A549 (cell line): Measurements from ENCODE around the gene UBE3B. TPM values are rescaled to one million over a fixed set of nuclear protein-coding genes. Genes with fewer than 3 reads are reported as not detected.

Experiments used
- ATAC-seq, 2 experiments: fragments of 200-7000 bp in 1 of 2; fragments of >200 bp in 1 of 2; cut with Nextera tagmentation in 1 of 2; cut with Tn5 transposase in 1 of 2; 3 replicates each; pipeline versions ENCODE4 v1.8.0 to v1.9.1; 2018 to 2020; ENCODE audit warnings: mild to moderate bottlenecking in 1 of 2, moderate library complexity in 1 of 2
- CTCF ChIA-PET: fragments of 300-600 bp; sonication (Branson Sonifier 250); formaldehyde crosslinking; extraction: SDS; loops from one replicate; lab custom pipeline; 2021; ENCODE audit warnings: antibody characterized with exemption, inconsistent platforms; lab: Yijun Ruan, JAX
- POLR2A ChIA-PET: fragments of 350-600 bp; formaldehyde crosslinking; extraction: SDS; loops from one replicate; lab custom pipeline; 2021; ENCODE audit warnings: antibody characterized with exemption, inconsistent platforms; lab: Yijun Ruan, JAX
- DNase-seq, 2 experiments: peaks; one replicate each; pipeline versions ENCODE4 v3.0.0 to v3.0.0-alpha.2; 2011 to 2016; ENCODE audit warnings: low read depth in 1 of 2, low spot score in 1 of 2
- FAIRE-seq: peaks from 2 replicates; lab custom pipeline; 2011; peaks lifted over from hg19 to GRCh38; lab: Jason Lieb, UNC
- H3K27ac ChIP-seq, 2 experiments: fragments of >200 bp; sonication (Bioruptor Twin); formaldehyde crosslinking; 3 replicates each; pipeline ENCODE4 v1.5.1; 2016 to 2017
- H3K4me1 ChIP-seq: fragments of >200 bp; sonication (Bioruptor Twin); formaldehyde crosslinking; 3 replicates; pipeline ENCODE4 v1.6.1; 2016
- H3K4me2 ChIP-seq: fragments of >200 bp; sonication (Bioruptor Twin); formaldehyde crosslinking; 3 replicates; pipeline ENCODE4 v1.6.1; 2016
- H3K4me3 ChIP-seq: fragments of >200 bp; sonication (Bioruptor Twin); formaldehyde crosslinking; 3 replicates; pipeline ENCODE4 v1.5.1; 2016
- H3K9me3 ChIP-seq: fragments of >200 bp; sonication (Bioruptor Twin); formaldehyde crosslinking; 3 replicates; pipeline ENCODE4 v1.6.1; 2016
- BHLHE40 ChIP-seq: IDR thresholded peaks from 2 replicates; pipeline ENCODE4 v1.6.1; 2012; ENCODE audit warnings: low read depth, low read length, inconsistent platforms
- CBX2 ChIP-seq: fragments of 200-600 bp; sonication (generic); IDR thresholded peaks from 2 replicates; pipeline ENCODE4 v1.6.1; 2016; ENCODE audit warnings: low read depth, mild to moderate bottlenecking, borderline replicate concordance
- CBX8 ChIP-seq: fragments of 200-600 bp; sonication (generic); IDR thresholded peaks from 2 replicates; pipeline ENCODE4 v1.6.1; 2016
- CEBPB ChIP-seq, 2 experiments: fragments of >200 bp in 1 of 2; sonication (Bioruptor Twin) in 1 of 2; formaldehyde crosslinking in 1 of 2; IDR thresholded peaks; 2 replicates each; pipeline ENCODE4 v1.6.1; 2012 to 2016
- EHF ChIP-seq: fragments of 250-450 bp; sonication (Bioruptor Pico); IDR thresholded peaks from 2 replicates; pipeline ENCODE4 v1.5.0; 2020; ENCODE audit warnings: mild to moderate bottlenecking
- FOSB ChIP-seq: fragments of 250-450 bp; sonication (Bioruptor Pico); IDR thresholded peaks from 2 replicates; pipeline ENCODE4 v1.5.0; 2020; ENCODE audit warnings: mild to moderate bottlenecking, moderate library complexity
- FOSL2 ChIP-seq, 2 experiments: fragments of 450-650 bp in 1 of 2; fragments of >200 bp in 1 of 2; sonication (Bioruptor Twin) in 1 of 2; formaldehyde crosslinking; IDR thresholded peaks; 2 replicates each; pipeline versions ENCODE4 v1.5.0 to v1.6.1; 2016 to 2020; ENCODE audit warnings: mild to moderate bottlenecking in 1 of 2, moderate library complexity in 1 of 2
- HDAC2 ChIP-seq: fragments of 200-600 bp; sonication (generic); IDR thresholded peaks from 2 replicates; pipeline ENCODE4 v1.6.1; 2016
- HOXA7 ChIP-seq: fragments of 250-450 bp; sonication (Bioruptor Pico); IDR thresholded peaks from 2 replicates; pipeline ENCODE4 v1.5.0; 2020; ENCODE audit warnings: mild to moderate bottlenecking, moderate library complexity
- HOXB5 ChIP-seq: fragments of 250-450 bp; sonication (Bioruptor Pico); IDR thresholded peaks from 2 replicates; pipeline ENCODE4 v1.5.0; 2020; ENCODE audit warnings: mild to moderate bottlenecking, moderate library complexity
- JUNB ChIP-seq: fragments of >200 bp; sonication (Bioruptor Twin); formaldehyde crosslinking; IDR thresholded peaks from 2 replicates; pipeline ENCODE4 v1.6.1; 2016
- KDM1A ChIP-seq: fragments of 200-600 bp; sonication (generic); IDR thresholded peaks from 2 replicates; pipeline ENCODE4 v1.6.1; 2016; ENCODE audit warnings: low read depth, mild to moderate bottlenecking
- MAZ ChIP-seq: fragments of 150-350 bp; IDR thresholded peaks from 2 replicates; pipeline ENCODE4 v1.6.1; 2014; ENCODE audit warnings: antibody characterized with exemption, low read depth, low read length, borderline replicate concordance
- MYC ChIP-seq: IDR thresholded peaks from 2 replicates; pipeline ENCODE4 v1.6.1; 2012; ENCODE audit warnings: mild to moderate bottlenecking, inconsistent platforms, low read length, improper control_type of control experiment, borderline replicate concordance
- NFE2L2 ChIP-seq: fragments of 150-350 bp; conservative IDR thresholded peaks from 2 replicates; pipeline ENCODE4 v1.6.1; 2014; ENCODE audit warnings: low read length
- NR3C1 ChIP-seq: fragments of >200 bp; sonication (Bioruptor Twin); formaldehyde crosslinking; IDR thresholded peaks from 3 replicates; pipeline ENCODE4 v1.6.1; 2017
- RAD21 ChIP-seq, 2 experiments: fragments of >200 bp in 1 of 2; sonication (Bioruptor Twin) in 1 of 2; formaldehyde crosslinking in 1 of 2; IDR thresholded peaks in 1 of 2; conservative IDR thresholded peaks in 1 of 2; 2 replicates in 1 of 2; 3 replicates in 1 of 2; pipeline ENCODE4 v1.6.1; 2012 to 2018; ENCODE audit warnings: inconsistent platforms in 1 of 2
- RCOR1 ChIP-seq: fragments of 150-350 bp; IDR thresholded peaks from 2 replicates; pipeline ENCODE4 v1.6.1; 2014; ENCODE audit warnings: antibody characterized with exemption, low read length, low read depth
- SMC3 ChIP-seq: fragments of >200 bp; sonication (Bioruptor Twin); formaldehyde crosslinking; IDR thresholded peaks from 3 replicates; pipeline ENCODE4 v1.6.1; 2018; ENCODE audit warnings: inconsistent platforms
- SREBF2 ChIP-seq: fragments of 450-650 bp; IDR thresholded peaks from 2 replicates; pipeline ENCODE4 v1.6.1; 2014; ENCODE audit warnings: mild to moderate bottlenecking, moderate library complexity
- TFCP2L1 ChIP-seq: fragments of 250-450 bp; sonication (Bioruptor Pico); IDR thresholded peaks from 2 replicates; pipeline ENCODE4 v1.5.0; 2021; ENCODE audit warnings: mild to moderate bottlenecking
- TP53 ChIP-seq: fragments of 250-450 bp; sonication (Bioruptor Pico); IDR thresholded peaks from 2 replicates; pipeline ENCODE4 v1.5.0; 2021; ENCODE audit warnings: mild to moderate bottlenecking, moderate library complexity
- ZC3H11A ChIP-seq: fragments of 450-650 bp; IDR thresholded peaks from 2 replicates; pipeline ENCODE4 v1.6.1; 2014; ENCODE audit warnings: antibody characterized with exemption, mild to moderate bottlenecking
- WGBS: methylation state at CpG from one replicate; pipeline ENCODE4 v1.1.6; 2017; ENCODE audit errors: missing lambda C conversion rate; 5-methylcytosine and 5-hydroxymethylcytosine counted together
- polyA plus RNA-seq, 4 experiments: library from polyadenylated mRNA; depleted of rRNA in 3 of 4; stranded (reverse); fragments of >200 nt; fragmentation: RNase III in 1 of 4; extraction: RNeasy Plus Mini Kit Qiagen cat#74134 plus additional on column Dnase treatment in 1 of 4; gene quantifications; 2 replicates in 3 of 4; 3 replicates in 1 of 4; pipeline ENCODE4 v1.2.3, GENCODE V29; 2011 to 2017
- TF ChIP-seq, protein P1 (sequence below): fragments of 450-650 bp; IDR thresholded peaks from 2 replicates; pipeline ENCODE4 v1.6.1; 2014; ENCODE audit warnings: antibody characterized with exemption
- TF ChIP-seq, protein P2 (sequence below): fragments of >200 bp; sonication (Bioruptor Twin); formaldehyde crosslinking; IDR thresholded peaks from 3 replicates; pipeline ENCODE4 v1.6.1; 2016
- TF ChIP-seq, protein P3 (sequence below): fragments of >200 bp; sonication (Bioruptor Twin); formaldehyde crosslinking; IDR thresholded peaks from 3 replicates; pipeline ENCODE4 v1.5.1; 2016
- TF ChIP-seq, protein P4 (sequence below): fragments of >200 bp; sonication (Bioruptor Twin); formaldehyde crosslinking; IDR thresholded peaks from 2 replicates; pipeline ENCODE4 v1.6.1; 2016
- TF ChIP-seq, protein P5 (sequence below): fragments of 150-350 bp; IDR thresholded peaks from 2 replicates; pipeline ENCODE4 v1.6.1; 2014; ENCODE audit warnings: low read depth, mild to moderate bottlenecking, low read length

Gene UBE3B
- polyA plus RNA-seq, 2 of the 4 experiments (the other 2 are of a cell fraction): 14.0 to 38.0 TPM

DNA sequence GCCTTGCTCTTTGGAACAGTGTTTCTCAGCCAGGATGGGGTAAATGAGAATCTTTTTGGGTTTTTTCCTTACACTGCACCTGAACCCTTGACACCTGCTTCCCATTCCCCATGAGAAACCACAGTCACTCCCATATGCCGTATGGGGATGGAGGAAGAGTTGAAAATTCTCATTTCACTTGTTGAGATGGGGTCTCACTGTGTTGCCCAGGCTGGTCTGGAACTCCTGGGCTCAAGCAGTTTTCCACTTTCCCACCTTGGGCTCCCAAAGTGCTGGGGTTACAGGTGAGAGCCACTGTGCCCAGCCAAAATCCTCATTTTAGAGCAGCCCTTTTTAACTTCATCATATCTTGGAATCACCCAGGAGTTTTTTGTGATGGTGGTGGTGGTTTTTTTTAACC is 99.9 kb downstream of the UBE3B start:
- no peak overlapping the region for H3K27ac ChIP-seq
- H3K4me1 ChIP-seq: peaks cover 11% of the 10 kb centered on the region; the same call in 1 of the 3 replicates
- H3K4me2 ChIP-seq: no peak overlapping the region
- DNase-seq: no peak
- ChIA-PET CTCF (interaction anchor here (0.6 to 1.3 kb wide), 2 partner anchors 11 to 26 kb away, joined by 3 to 4 read pairs; no protein-coding TSS in a partner anchor), POLR2A (no interaction called here)
- no peaks in the 10 kb centered on the region for H3K9me3 ChIP-seq
- FAIRE-seq: no peak
- H3K4me3 ChIP-seq: no peak overlapping the region
- 94% methylated on average over 1 of the region's 1 CpG for WGBS
- ATAC-seq: no peak
- TF ChIP-seq RAD21 (conservative IDR thresholded peaks at IDR 0.05 in 1 of 2, IDR thresholded peaks at IDR 0.05 in 1 of 2) (no peak), TFCP2L1 (CRISPR knock-in tag) (no peak), SREBF2 (no peak), MYC (no peak), HOXB5 (CRISPR knock-in tag) (no peak), RCOR1 (no peak), MAZ (no peak), EHF (CRISPR knock-in tag) (no peak), JUNB (no peak), CEBPB (IDR thresholded peaks at IDR 0.05) (no peak)
- TF ChIP-seq, protein P1, sequence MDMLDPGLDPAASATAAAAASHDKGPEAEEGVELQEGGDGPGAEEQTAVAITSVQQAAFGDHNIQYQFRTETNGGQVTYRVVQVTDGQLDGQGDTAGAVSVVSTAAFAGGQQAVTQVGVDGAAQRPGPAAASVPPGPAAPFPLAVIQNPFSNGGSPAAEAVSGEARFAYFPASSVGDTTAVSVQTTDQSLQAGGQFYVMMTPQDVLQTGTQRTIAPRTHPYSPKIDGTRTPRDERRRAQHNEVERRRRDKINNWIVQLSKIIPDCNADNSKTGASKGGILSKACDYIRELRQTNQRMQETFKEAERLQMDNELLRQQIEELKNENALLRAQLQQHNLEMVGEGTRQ: no peak
- TF ChIP-seq, protein P2, sequence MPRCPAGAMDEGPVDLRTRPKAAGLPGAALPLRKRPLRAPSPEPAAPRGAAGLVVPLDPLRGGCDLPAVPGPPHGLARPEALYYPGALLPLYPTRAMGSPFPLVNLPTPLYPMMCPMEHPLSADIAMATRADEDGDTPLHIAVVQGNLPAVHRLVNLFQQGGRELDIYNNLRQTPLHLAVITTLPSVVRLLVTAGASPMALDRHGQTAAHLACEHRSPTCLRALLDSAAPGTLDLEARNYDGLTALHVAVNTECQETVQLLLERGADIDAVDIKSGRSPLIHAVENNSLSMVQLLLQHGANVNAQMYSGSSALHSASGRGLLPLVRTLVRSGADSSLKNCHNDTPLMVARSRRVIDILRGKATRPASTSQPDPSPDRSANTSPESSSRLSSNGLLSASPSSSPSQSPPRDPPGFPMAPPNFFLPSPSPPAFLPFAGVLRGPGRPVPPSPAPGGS: no peak

DNA sequence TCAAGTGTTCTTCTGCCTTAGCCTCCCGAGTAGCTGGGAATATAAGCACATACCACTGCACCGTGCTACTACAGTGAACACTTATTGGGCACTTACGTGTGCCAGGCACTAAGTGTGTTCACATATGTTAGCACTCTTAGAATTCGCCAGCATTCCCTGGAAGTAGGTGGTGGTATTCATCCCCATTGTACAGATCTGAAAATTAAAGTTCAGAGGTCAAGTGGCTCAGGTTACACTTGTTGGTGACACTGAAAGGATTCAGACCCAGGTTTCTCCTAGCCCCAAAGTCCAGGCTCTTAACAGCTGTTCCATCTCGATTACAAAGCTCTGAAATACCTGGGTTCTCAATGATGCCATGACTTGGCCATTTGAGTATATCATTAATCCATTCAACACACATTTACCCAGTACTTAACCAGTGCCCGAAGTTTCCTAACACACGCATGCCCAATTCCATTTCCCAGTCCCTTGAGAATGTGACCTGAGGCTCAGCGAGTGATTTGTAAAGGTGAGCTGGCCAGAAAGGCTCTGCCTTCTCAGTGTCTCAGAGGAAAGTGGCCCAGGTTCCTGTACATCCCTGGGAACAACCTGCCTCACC is 101.0 kb downstream of the UBE3B start:
- CTCF ChIA-PET: interaction anchor here (0.6 to 1.0 kb wide), 2 partner anchors 8 to 254 kb away, joined by 3 to 5 read pairs; no protein-coding TSS in a partner anchor
- Histone ChIP-seq H3K4me3 (no peak overlapping the region), H3K4me1 (peaks cover 6% of the 10 kb centered on the region; the same call in 1 of the 3 replicates), H3K27ac (no peak overlapping the region), H3K4me2 (no peak overlapping the region), H3K9me3 (no peaks in the 10 kb centered on the region)
- DNase-seq (no peak), FAIRE-seq (no peak), ATAC-seq (no peak)
- WGBS: 84% methylated on average over 8 of the region's 8 CpGs
- POLR2A ChIA-PET: no interaction called here
- TF ChIP-seq, protein P1: no peak
- TF ChIP-seq NR3C1 (no peak), CBX8 (no peak)

DNA sequence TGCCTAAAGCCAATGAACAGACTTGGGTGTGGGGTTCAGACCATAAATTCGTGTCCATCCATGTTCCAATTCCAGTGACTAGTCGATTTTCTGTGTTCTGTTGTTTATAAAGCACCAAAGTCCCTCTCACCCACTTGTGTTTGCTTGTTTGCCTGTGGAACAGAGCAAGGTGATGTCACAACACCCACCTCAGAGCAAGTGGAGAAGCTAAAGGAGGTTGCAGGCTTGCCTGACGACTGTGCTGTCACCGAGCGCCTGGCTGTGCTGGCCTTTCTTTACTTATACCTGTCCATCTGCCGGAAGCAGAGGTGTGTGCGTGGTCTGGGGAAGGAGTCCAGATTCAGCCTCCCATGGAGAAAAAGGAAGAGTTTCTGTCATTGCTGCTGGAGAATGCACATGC is 102.2 kb downstream of the UBE3B start:
- Histone ChIP-seq H3K4me3 (no peak overlapping the region), H3K9me3 (no peaks in the 10 kb centered on the region), H3K4me1 (peaks cover under 1% of the 10 kb centered on the region; the same call in 1 of the 3 replicates), H3K27ac (no peak overlapping the region), H3K4me2 (no peak overlapping the region)
- DNase-seq (no peak), FAIRE-seq (no peak), ATAC-seq (no peak)
- POLR2A ChIA-PET: no interaction called here
- 73% methylated on average over 7 of the region's 7 CpGs for WGBS
- CTCF ChIA-PET: interaction anchor here (0.7 kb wide), 1 partner anchor 38 kb away, joined by 4 read pairs; no protein-coding TSS in a partner anchor
- TF ChIP-seq FOSB (no peak), NFE2L2 (no peak), HDAC2 (no peak), MYC (no peak), KDM1A (no peak), TP53 (CRISPR knock-in tag) (no peak), MAZ (no peak), ZC3H11A (no peak), BHLHE40 (no peak), FOSL2 (IDR thresholded peaks at IDR 0.05) (no peak), FOSL2 (CRISPR knock-in tag; IDR thresholded peaks at IDR 0.05) (no peak), HOXA7 (CRISPR knock-in tag) (no peak), SMC3 (no peak), CBX2 (no peak), SREBF2 (no peak)
- TF ChIP-seq, protein P3, sequence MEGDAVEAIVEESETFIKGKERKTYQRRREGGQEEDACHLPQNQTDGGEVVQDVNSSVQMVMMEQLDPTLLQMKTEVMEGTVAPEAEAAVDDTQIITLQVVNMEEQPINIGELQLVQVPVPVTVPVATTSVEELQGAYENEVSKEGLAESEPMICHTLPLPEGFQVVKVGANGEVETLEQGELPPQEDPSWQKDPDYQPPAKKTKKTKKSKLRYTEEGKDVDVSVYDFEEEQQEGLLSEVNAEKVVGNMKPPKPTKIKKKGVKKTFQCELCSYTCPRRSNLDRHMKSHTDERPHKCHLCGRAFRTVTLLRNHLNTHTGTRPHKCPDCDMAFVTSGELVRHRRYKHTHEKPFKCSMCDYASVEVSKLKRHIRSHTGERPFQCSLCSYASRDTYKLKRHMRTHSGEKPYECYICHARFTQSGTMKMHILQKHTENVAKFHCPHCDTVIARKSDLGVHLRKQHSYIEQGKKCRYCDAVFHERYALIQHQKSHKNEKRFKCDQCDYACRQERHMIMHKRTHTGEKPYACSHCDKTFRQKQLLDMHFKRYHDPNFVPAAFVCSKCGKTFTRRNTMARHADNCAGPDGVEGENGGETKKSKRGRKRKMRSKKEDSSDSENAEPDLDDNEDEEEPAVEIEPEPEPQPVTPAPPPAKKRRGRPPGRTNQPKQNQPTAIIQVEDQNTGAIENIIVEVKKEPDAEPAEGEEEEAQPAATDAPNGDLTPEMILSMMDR: no peak
- TF ChIP-seq, protein P4, sequence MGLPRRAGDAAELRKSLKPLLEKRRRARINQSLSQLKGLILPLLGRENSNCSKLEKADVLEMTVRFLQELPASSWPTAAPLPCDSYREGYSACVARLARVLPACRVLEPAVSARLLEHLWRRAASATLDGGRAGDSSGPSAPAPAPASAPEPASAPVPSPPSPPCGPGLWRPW: no peak
- TF ChIP-seq, protein P5, sequence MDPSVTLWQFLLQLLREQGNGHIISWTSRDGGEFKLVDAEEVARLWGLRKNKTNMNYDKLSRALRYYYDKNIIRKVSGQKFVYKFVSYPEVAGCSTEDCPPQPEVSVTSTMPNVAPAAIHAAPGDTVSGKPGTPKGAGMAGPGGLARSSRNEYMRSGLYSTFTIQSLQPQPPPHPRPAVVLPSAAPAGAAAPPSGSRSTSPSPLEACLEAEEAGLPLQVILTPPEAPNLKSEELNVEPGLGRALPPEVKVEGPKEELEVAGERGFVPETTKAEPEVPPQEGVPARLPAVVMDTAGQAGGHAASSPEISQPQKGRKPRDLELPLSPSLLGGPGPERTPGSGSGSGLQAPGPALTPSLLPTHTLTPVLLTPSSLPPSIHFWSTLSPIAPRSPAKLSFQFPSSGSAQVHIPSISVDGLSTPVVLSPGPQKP: no peak
